ENCODE measurements around the gene COA4. TPM values are rescaled to one million over a fixed set of nuclear protein-coding genes. Genes with fewer than 3 reads are reported as not detected.

The COA4 gene
- total and polyA plus RNA-seq, 2 donors from 2014 or later, result 64.7 to 177 TPM

DNA sequence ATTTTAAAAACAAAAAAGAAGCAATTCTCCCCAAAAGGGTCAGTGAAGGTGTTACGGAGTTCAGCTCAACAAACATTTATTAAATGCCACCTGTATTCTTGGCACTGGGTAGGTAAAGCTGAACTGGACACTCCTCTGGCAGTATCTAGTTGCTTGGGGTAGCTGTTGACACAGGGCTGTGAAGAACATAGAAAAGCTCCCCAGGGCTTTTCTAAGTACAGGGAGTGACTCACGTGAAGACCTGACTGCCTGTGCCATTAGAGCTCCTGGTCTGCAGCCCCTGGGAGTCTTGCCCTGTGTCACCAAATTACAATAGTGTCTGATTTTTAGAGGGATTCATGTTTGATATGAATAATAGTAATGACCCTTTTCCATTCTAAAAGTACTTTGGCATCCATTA lies 43.6 kb downstream of the COA4 start:
- H3K27me3 ChIP-seq (ENCODE audit: control insufficient read depth, insufficient read depth, low read length), result no peaks in the 10 kb centered on the region
- no peaks in the 10 kb centered on the region for H3K9me3 ChIP-seq (ENCODE audit: control insufficient read depth in 2 of 3, insufficient read depth in 1 of 3, low read length in 3 of 3)
- H3K4me3 ChIP-seq (ENCODE audit: low read length in 3 of 3), result no peak overlapping the region
- no peaks in the 10 kb centered on the region for H3K4me1 ChIP-seq (ENCODE audit: control insufficient read depth in 2 of 3, insufficient read depth in 2 of 3, low read depth in 1 of 3, low read length in 3 of 3)
- no peak for DNase-seq
- intact Hi-C loops (cut with DNase I), result no loop called here
- no peak overlapping the region for H3K9ac ChIP-seq (ENCODE audit: low read length in 3 of 3)
- no peak for FAIRE-seq
- TF ChIP-seq, protein P1, sequence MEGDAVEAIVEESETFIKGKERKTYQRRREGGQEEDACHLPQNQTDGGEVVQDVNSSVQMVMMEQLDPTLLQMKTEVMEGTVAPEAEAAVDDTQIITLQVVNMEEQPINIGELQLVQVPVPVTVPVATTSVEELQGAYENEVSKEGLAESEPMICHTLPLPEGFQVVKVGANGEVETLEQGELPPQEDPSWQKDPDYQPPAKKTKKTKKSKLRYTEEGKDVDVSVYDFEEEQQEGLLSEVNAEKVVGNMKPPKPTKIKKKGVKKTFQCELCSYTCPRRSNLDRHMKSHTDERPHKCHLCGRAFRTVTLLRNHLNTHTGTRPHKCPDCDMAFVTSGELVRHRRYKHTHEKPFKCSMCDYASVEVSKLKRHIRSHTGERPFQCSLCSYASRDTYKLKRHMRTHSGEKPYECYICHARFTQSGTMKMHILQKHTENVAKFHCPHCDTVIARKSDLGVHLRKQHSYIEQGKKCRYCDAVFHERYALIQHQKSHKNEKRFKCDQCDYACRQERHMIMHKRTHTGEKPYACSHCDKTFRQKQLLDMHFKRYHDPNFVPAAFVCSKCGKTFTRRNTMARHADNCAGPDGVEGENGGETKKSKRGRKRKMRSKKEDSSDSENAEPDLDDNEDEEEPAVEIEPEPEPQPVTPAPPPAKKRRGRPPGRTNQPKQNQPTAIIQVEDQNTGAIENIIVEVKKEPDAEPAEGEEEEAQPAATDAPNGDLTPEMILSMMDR (IDR thresholded peaks at IDR 0.05; ENCODE audit: borderline replicate concordance, extremely low read depth, insufficient read depth), result no peak
- H3K27ac ChIP-seq (ENCODE audit: low read depth in 2 of 2, low read length in 2 of 2), result no peak overlapping the region
- H3K36me3 ChIP-seq (ENCODE audit: control insufficient read depth in 2 of 3, insufficient read depth in 3 of 3, low read length in 3 of 3), result peaks cover 0 to 4% (median 4%) of the 10 kb centered on the region in 3 donors

DNA sequence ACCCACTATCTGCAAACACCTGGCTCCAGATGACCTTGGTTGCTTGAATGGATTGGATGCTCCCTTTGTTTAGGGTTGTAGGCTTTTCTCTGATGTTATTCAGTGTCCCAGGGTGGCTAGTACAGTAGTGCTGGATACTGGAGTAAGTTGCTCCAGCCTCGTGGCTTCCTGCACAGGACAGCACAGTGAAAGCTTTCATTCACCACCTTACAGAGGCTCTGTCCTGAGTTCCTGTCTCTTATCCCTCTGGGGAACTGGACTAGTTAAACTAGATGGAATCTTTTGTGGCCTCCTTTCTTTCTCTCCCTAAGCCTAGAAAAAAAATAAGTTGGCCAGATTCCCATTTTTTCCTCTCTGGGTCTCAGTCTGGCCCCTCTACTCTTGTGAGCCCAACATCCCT lies 46.4 kb downstream of the COA4 start:
- Histone ChIP-seq H3K36me3 (ENCODE audit: control insufficient read depth in 2 of 3, insufficient read depth in 3 of 3, low read length in 3 of 3) (peaks cover 0 to 4% (median 0%) of the 10 kb centered on the region in 3 donors), H3K4me1 (ENCODE audit: control insufficient read depth in 2 of 3, insufficient read depth in 2 of 3, low read depth in 1 of 3, low read length in 3 of 3) (no peaks in the 10 kb centered on the region), H3K9ac (ENCODE audit: low read length in 3 of 3) (no peak overlapping the region), H3K27me3 (ENCODE audit: control insufficient read depth, insufficient read depth, low read length) (no peaks in the 10 kb centered on the region), H3K4me3 (ENCODE audit: low read length in 3 of 3) (no peak overlapping the region), H3K9me3 (ENCODE audit: control insufficient read depth in 2 of 3, insufficient read depth in 1 of 3, low read length in 3 of 3) (no peaks in the 10 kb centered on the region), H3K27ac (ENCODE audit: low read depth in 2 of 2, low read length in 2 of 2) (no peak overlapping the region)
- intact Hi-C loops (cut with DNase I), result no loop called here
- no peak for FAIRE-seq
- DNase-seq, result no peak
- TF ChIP-seq, protein P1 (IDR thresholded peaks at IDR 0.05; ENCODE audit: borderline replicate concordance, extremely low read depth, insufficient read depth), result no peak

Other genes with a start within 250 kb of the COA4 start
- 21.0 TPM for gene PLEKHB1, start 230.3 kb downstream of the COA4 start, total RNA-seq
- gene PLEKHB1, start 230.3 kb downstream of the COA4 start, polyA plus RNA-seq (ENCODE audit: insufficient read depth, low read depth, low replicate concordance), result 30.4 TPM
- gene RAB6A, start 115.8 kb downstream of the COA4 start, total RNA-seq, result 138 TPM
- gene RAB6A, start 115.8 kb downstream of the COA4 start, polyA plus RNA-seq (ENCODE audit: insufficient read depth, low read depth, low replicate concordance), result 61.0 TPM
- 27.5 TPM for gene MRPL48, start 89.0 kb downstream of the COA4 start, total RNA-seq
- gene MRPL48, start 89.0 kb downstream of the COA4 start, polyA plus RNA-seq (ENCODE audit: insufficient read depth, low read depth, low replicate concordance), result 79.3 TPM
- gene PAAF1, start 153 bp upstream of the COA4 start, total RNA-seq, result 18.2 TPM
- 31.4 TPM for gene PAAF1, start 153 bp upstream of the COA4 start, polyA plus RNA-seq (ENCODE audit: insufficient read depth, low read depth, low replicate concordance)
- gene DNAJB13, start 74.2 kb upstream of the COA4 start, total RNA-seq, result 4.3 TPM
- 1.5 TPM for gene DNAJB13, start 74.2 kb upstream of the COA4 start, polyA plus RNA-seq (ENCODE audit: insufficient read depth, low read depth, low replicate concordance)
- 104 TPM for gene UCP2, start 106.0 kb upstream of the COA4 start, total RNA-seq
- 36.4 TPM for gene UCP2, start 106.0 kb upstream of the COA4 start, polyA plus RNA-seq (ENCODE audit: insufficient read depth, low read depth, low replicate concordance)
- gene UCP3, start 132.2 kb upstream of the COA4 start, total RNA-seq, result 4.0 TPM
- gene UCP3, start 132.2 kb upstream of the COA4 start, polyA plus RNA-seq (ENCODE audit: insufficient read depth, low read depth, low replicate concordance), result 0.28 TPM